PC-9 (cell line): Measurements from ENCODE around the gene CEP41. TPM values are rescaled to one million over a fixed set of nuclear protein-coding genes. Genes with fewer than 3 reads are reported as not detected.

Experiments used
- BruUV-seq: library from RNA; stranded (reverse); fragments of 400-500 nt; replicated peaks from 2 replicates; lab custom pipeline; 2021; lab: Mats Ljungman, UMichigan
- CTCF ChIA-PET: fragments of 300-600 bp; sonication (Branson Sonifier 250); formaldehyde crosslinking; loops from one replicate; lab custom pipeline; 2022; ENCODE audit warnings: antibody characterized with exemption; lab: Charles Lee
- POLR2A ChIA-PET: fragments of 300-600 bp; sonication (Branson Sonifier 250); formaldehyde crosslinking; loops from one replicate; lab custom pipeline; 2022; ENCODE audit warnings: antibody characterized with exemption; ENCODE audit not compliant: unreplicated experiment; lab: Charles Lee
- DNase-seq, 2 experiments: peaks; one replicate each; pipeline versions ENCODE4 v3.0.0 to v3.0.0-alpha.2; 2015 to 2022; ENCODE audit warnings: mixed read lengths in 1 of 2
- H2AFZ ChIP-seq: fragments of 200-600 bp; sonication (generic); 2 replicates; pipeline ENCODE4 v1.8.1; 2017; ENCODE audit warnings: antibody characterized with exemption
- H3F3A ChIP-seq: fragments of 200-600 bp; sonication (generic); 2 replicates; pipeline ENCODE4 v1.8.1; 2017; ENCODE audit warnings: antibody characterized with exemption, mild to moderate bottlenecking, low read depth; ENCODE audit not compliant: insufficient read depth
- H3K27ac ChIP-seq: fragments of 200-600 bp; sonication (generic); 2 replicates; pipeline ENCODE4 v1.6.1; 2016; ENCODE audit warnings: mixed run types
- H3K27me3 ChIP-seq: fragments of 200-600 bp; sonication (generic); 2 replicates; pipeline ENCODE4 v1.6.1; 2016; ENCODE audit warnings: low read depth, mixed run types; ENCODE audit not compliant: insufficient read depth
- H3K36me3 ChIP-seq: fragments of 200-600 bp; sonication (generic); 2 replicates; pipeline ENCODE4 v1.6.1; 2016; ENCODE audit warnings: low read depth, mixed run types
- H3K4me1 ChIP-seq: fragments of 200-600 bp; sonication (generic); replicated peaks from 2 replicates; pipeline ENCODE4 v1.6.1; 2016; ENCODE audit warnings: mixed run types; ENCODE audit not compliant: insufficient read depth
- H3K4me2 ChIP-seq: fragments of 200-600 bp; sonication (generic); 2 replicates; pipeline ENCODE4 v1.6.1; 2017; ENCODE audit warnings: mixed run types
- H3K4me3 ChIP-seq: fragments of 200-600 bp; sonication (generic); 2 replicates; pipeline ENCODE4 v1.6.1; 2016; ENCODE audit warnings: mixed run types
- H3K79me2 ChIP-seq: fragments of 200-600 bp; sonication (generic); 2 replicates; pipeline ENCODE4 v1.6.1; 2017; ENCODE audit warnings: low read depth, mixed run types
- H3K9me2 ChIP-seq: fragments of 200-600 bp; sonication (generic); 2 replicates; pipeline ENCODE4 v1.8.1; 2017; ENCODE audit warnings: mild to moderate bottlenecking; ENCODE audit not compliant: insufficient read depth
- H3K9me3 ChIP-seq: fragments of 200-600 bp; sonication (generic); 2 replicates; pipeline ENCODE4 v1.8.1; 2016; ENCODE audit warnings: low read depth; ENCODE audit not compliant: insufficient read depth
- H4K20me1 ChIP-seq: fragments of 200-600 bp; sonication (generic); 2 replicates; pipeline ENCODE4 v1.8.1; 2017; ENCODE audit not compliant: insufficient read depth
- CTCF ChIP-seq: fragments of 200-600 bp; sonication (generic); conservative IDR thresholded peaks from 2 replicates; pipeline ENCODE4 v1.6.1; 2017; ENCODE audit warnings: mixed run types, antibody characterized with exemption, mild to moderate bottlenecking, moderate library complexity
- EZH2 ChIP-seq: fragments of 200-600 bp; sonication (generic); IDR thresholded peaks from 2 replicates; pipeline ENCODE4 v1.8.0; 2017; ENCODE audit warnings: antibody characterized with exemption, low read depth
- intact Hi-C: fragments of 100-400 bp; cut with micrococcal nuclease; formaldehyde crosslinking; loops from one replicate; pipeline ENCODE4 v1.10.0; 2022; ENCODE audit not compliant: unreplicated experiment
- total RNA-seq: library from RNA; stranded (reverse); gene quantifications from 2 replicates; pipeline ENCODE4 v1.2.3, GENCODE V29; 2021

CEP41 gene
- total RNA-seq, 1 experiment from 2014 or later = 18.0 TPM

GRCh38 chr7:130430841-130431666 is 9.8 kb downstream of the CEP41 start:
- ChIA-PET POLR2A (no interaction called here), CTCF (no interaction called here)
- H2AFZ ChIP-seq = no peak overlapping the region
- peaks cover 14% of the 10 kb centered on the region; the same call in 1 of the 2 replicates for H3K36me3 ChIP-seq
- TF ChIP-seq EZH2 = no peak
- no peak for TF ChIP-seq CTCF
- no peak overlapping the region for H3K27ac ChIP-seq
- H3K4me2 ChIP-seq = no peak overlapping the region
- 0 out of 2 replicates have a peak, but pooled peaks cover 3% of the 10 kb centered on the region for H3K79me2 ChIP-seq
- intact Hi-C loops = no loop called here
- H3K9me3 ChIP-seq = no peaks in the 10 kb centered on the region
- H3K27me3 ChIP-seq = no peaks in the 10 kb centered on the region
- no peaks in the 10 kb centered on the region for H3K9me2 ChIP-seq
- no peaks in the 10 kb centered on the region for H4K20me1 ChIP-seq
- H3K4me3 ChIP-seq = no peak overlapping the region
- no peak for DNase-seq
- peaks cover 13% of the 10 kb centered on the region for H3K4me1 ChIP-seq
- H3F3A ChIP-seq = peaks cover 4% of the 10 kb centered on the region
- no TSS peak for BruUV-seq

GRCh38 chr7:130430115-130430514 is 10.7 kb downstream of the CEP41 start:
- no peak overlapping the region for H3K27ac ChIP-seq
- no peak for TF ChIP-seq EZH2
- TF ChIP-seq CTCF = no peak
- no peaks in the 10 kb centered on the region for H3K9me2 ChIP-seq
- no peak overlapping the region for H3K4me2 ChIP-seq
- intact Hi-C loops = no loop called here
- no peaks in the 10 kb centered on the region for H4K20me1 ChIP-seq
- no peaks in the 10 kb centered on the region for H3K9me3 ChIP-seq
- H3K36me3 ChIP-seq = peaks cover 14% of the 10 kb centered on the region; the same call in 1 of the 2 replicates
- BruUV-seq = no TSS peak
- H2AFZ ChIP-seq = no peak overlapping the region
- H3K79me2 ChIP-seq = no peaks in the 10 kb centered on the region
- H3F3A ChIP-seq = peaks cover 4% of the 10 kb centered on the region; the same call in 1 of the 2 replicates
- ChIA-PET POLR2A (no interaction called here), CTCF (no interaction called here)
- no peak for DNase-seq
- no peak overlapping the region for H3K4me3 ChIP-seq
- H3K27me3 ChIP-seq = no peaks in the 10 kb centered on the region
- H3K4me1 ChIP-seq = peaks cover 13% of the 10 kb centered on the region

GRCh38 chr7:130429019-130429418 is 11.8 kb downstream of the CEP41 start:
- POLR2A ChIA-PET = no interaction called here
- H3K4me2 ChIP-seq = no peak overlapping the region

More at GRCh38 chr7:130429019-130429418, 11.8 kb downstream of the CEP41 start:
- H3K27me3 ChIP-seq = no peaks in the 10 kb centered on the region
- no TSS peak for BruUV-seq
- H3K4me3 ChIP-seq = no peak overlapping the region
- H3K36me3 ChIP-seq = peaks cover 14% of the 10 kb centered on the region; the same call in 1 of the 2 replicates
- no peaks in the 10 kb centered on the region for H3K9me3 ChIP-seq
- H3K27ac ChIP-seq = no peak overlapping the region
- TF ChIP-seq EZH2 = no peak
- TF ChIP-seq CTCF = no peak
- no peak for DNase-seq
- H3K9me2 ChIP-seq = no peaks in the 10 kb centered on the region
- CTCF ChIA-PET = no interaction called here
- peaks cover 13% of the 10 kb centered on the region for H3K4me1 ChIP-seq
- intact Hi-C loops = no loop called here
- no peak overlapping the region for H2AFZ ChIP-seq
- H3K79me2 ChIP-seq = no peaks in the 10 kb centered on the region
- no peaks in the 10 kb centered on the region for H4K20me1 ChIP-seq
- H3F3A ChIP-seq = no peaks in the 10 kb centered on the region
